SJCRH30 (cell line): ENCODE measurements around the gene SMIM45.

ENCODE experiments used
- DNase-seq, 2 experiments: peaks; one replicate each; pipeline ENCODE4 v3.0.0-alpha.2; 2015 to 2020
- H3K27ac ChIP-seq: fragments of 250-450 bp; sonication (Bioruptor Pico); 2 replicates; pipeline ENCODE4 v1.5.1; 2020; ENCODE audit warnings: mild to moderate bottlenecking, moderate library complexity
- H3K27me3 ChIP-seq: fragments of 250-450 bp; sonication (Bioruptor Pico); 2 replicates; pipeline ENCODE4 v1.5.1; 2020; ENCODE audit warnings: mild to moderate bottlenecking, moderate library complexity
- H3K36me3 ChIP-seq: fragments of 250-450 bp; sonication (Bioruptor Pico); 2 replicates; pipeline ENCODE4 v1.5.1; 2020; ENCODE audit warnings: mild to moderate bottlenecking, moderate library complexity
- H3K4me1 ChIP-seq: fragments of 250-450 bp; sonication (Bioruptor Pico); 2 replicates; pipeline ENCODE4 v1.5.1; 2020; ENCODE audit warnings: mild to moderate bottlenecking, moderate library complexity
- H3K4me3 ChIP-seq: fragments of 250-450 bp; sonication (Bioruptor Pico); 2 replicates; pipeline ENCODE4 v1.5.1; 2020; ENCODE audit warnings: mild to moderate bottlenecking, moderate library complexity
- H3K9me3 ChIP-seq: fragments of 250-450 bp; sonication (Bioruptor Pico); replicated peaks from 2 replicates; pipeline ENCODE4 v1.5.1; 2020; ENCODE audit warnings: mild to moderate bottlenecking, moderate library complexity

The SMIM45 gene

GRCh38 chr22:41922940-41923594, 28.9 kb upstream of the SMIM45 start:
- DNase-seq, result no peak

GRCh38 chr22:41923595-41924276, 28.2 kb upstream of the SMIM45 start:
- H3K36me3 ChIP-seq, result no peaks in the 10 kb centered on the region
- no peak overlapping the region for H3K27ac ChIP-seq
- no peaks in the 10 kb centered on the region for H3K27me3 ChIP-seq
- H3K4me1 ChIP-seq, result 0 out of 2 replicates have a peak, but pooled peaks cover 3% of the 10 kb centered on the region
- H3K9me3 ChIP-seq, result no peaks in the 10 kb centered on the region
- no peak for DNase-seq
- H3K4me3 ChIP-seq, result no peak overlapping the region

More at GRCh38 chr22:41922940-41923594, 28.9 kb upstream of the SMIM45 start:
- Histone ChIP-seq H3K4me1 (0 out of 2 replicates have a peak, but pooled peaks cover 7% of the 10 kb centered on the region), H3K9me3 (no peaks in the 10 kb centered on the region), H3K36me3 (no peaks in the 10 kb centered on the region), H3K27me3 (no peaks in the 10 kb centered on the region), H3K27ac (no peak overlapping the region), H3K4me3 (no peak overlapping the region)

DNA sequence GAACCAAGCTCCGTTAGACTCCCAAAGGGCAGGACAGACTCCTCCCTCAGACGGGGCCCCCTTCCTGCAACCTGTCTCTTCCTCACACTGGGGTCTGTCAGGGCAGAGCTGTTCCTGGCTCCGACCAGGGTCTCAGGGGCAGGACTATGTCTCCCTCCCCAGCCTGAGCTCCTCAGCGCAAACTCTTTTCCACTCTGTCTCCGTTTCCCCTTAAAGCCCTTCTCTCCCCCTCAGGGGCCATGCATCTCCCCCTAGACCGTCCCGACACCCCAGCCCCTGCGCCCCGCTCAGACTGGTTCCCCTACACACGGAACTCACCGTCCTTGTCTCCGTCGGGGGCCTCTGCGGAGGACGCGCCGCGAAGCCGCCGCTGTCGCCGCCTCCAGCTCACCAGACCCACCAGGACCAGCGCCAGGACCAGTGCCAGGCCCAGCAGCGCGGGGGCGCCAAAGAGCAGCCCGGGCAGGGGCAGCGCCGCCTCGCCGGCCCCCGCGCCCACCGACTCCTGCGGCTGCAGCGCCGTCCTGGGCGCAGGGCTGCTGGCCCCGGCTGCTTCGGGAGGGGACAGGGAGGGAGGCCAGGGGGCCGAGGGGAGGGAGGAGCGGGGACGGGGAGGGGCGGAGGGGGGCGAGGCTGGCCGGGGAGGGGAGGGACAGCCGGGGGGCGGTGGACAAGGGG, 26.0 kb upstream of the SMIM45 start:
- Histone ChIP-seq H3K27me3 (no peaks in the 10 kb centered on the region), H3K36me3 (no peaks in the 10 kb centered on the region), H3K4me1 (0 out of 2 replicates have a peak, but pooled peaks cover 3% of the 10 kb centered on the region), H3K27ac (no peak overlapping the region), H3K4me3 (peak overlapping the region; percentile 65), H3K9me3 (no peaks in the 10 kb centered on the region)
- DNase-seq, result peak; percentile 72 to 76

DNA sequence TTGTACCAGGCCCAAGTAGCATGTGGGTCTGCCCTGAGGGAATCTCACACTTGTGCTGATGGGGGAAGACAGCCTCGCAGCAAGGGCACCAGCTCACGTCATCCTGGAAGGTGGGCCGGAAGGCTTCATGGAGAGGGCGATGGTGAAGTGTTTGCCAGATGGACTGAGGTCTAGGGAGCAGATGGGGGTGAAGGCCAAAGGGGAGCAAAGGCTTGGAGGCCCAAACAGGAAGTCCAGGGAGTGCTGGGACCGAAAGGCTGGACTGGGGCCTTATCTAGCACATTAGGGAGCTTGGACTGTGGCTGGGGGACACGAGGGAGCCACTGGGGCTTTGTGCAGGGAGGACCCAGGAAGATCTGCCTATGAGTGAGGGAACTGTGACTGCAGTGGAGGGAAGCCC, 24.1 kb upstream of the SMIM45 start:
- Histone ChIP-seq H3K4me3 (no peak overlapping the region), H3K27ac (no peak overlapping the region), H3K36me3 (no peaks in the 10 kb centered on the region), H3K9me3 (no peaks in the 10 kb centered on the region), H3K4me1 (0 out of 2 replicates have a peak, but pooled peaks cover 3% of the 10 kb centered on the region), H3K27me3 (no peaks in the 10 kb centered on the region)
- no peak for DNase-seq

DNA sequence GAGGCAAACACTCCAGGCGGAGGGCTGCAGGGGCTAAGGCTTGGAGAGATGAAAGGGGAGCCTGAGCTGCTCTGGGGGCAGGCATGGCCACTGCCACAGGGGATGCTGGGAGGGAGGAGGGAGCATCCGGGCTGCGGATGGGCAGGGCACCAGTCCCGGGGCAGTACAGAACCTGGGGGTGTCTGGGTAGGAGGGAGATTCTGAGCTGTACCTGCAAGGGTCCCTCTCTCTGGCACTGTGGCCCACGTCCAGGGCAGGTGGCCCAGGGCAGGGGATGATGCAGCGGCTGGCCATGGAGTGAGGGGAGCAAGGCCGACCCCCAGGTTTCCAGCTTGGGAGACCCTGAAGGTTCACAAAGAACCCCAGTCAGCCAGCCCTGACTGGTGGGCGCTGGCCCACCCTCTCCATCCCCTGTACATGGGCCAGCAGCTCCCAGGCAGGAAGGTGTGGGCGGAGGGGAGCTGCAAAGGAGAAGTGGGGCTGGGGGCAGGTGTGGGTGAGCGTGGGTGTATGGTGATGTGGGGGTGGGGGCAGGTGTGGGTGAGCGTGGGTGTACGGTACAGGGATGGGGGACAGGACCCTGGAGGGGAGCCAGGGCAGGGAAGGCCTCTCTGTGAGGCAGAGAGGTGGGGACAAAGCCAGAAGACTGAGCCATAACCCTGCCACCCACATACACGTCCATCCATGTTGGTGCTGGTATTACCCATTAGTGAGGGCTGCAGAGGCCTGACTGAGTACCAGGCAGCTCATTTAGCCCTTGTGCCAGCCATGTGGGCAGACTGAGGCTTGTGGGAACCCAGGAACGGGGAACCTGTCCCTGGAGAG, 23.1 kb upstream of the SMIM45 start:
- no peaks in the 10 kb centered on the region for H3K9me3 ChIP-seq
- no peak for DNase-seq

DNA sequence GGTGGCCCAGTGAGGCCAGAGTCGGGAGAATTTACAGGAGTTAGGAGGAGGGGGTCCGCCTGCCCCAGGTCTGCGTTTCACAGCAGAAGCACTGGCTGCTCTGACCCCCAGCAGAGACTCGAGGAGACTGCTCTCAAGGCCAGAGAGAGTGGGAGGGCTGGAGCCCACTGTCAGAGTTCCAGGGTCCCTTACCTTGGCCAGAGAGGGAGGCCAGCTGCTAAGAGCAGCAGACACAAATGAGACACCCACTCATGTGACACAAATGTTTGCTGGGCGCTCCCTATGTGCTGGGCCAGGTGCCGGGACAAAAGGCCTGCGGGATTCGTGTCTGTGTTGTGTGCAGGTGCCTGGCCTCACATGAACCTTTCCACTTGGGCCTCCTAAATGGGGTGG, 22.5 kb upstream of the SMIM45 start:
- Histone ChIP-seq H3K4me1 (0 out of 2 replicates have a peak, but pooled peaks cover 3% of the 10 kb centered on the region), H3K9me3 (no peaks in the 10 kb centered on the region)
- DNase-seq, result no peak

More for the DNA sequence above, 23.1 kb upstream of the SMIM45 start:
- Histone ChIP-seq H3K27ac (no peak overlapping the region), H3K4me3 (no peak overlapping the region), H3K27me3 (no peaks in the 10 kb centered on the region), H3K4me1 (0 out of 2 replicates have a peak, but pooled peaks cover 3% of the 10 kb centered on the region), H3K36me3 (no peaks in the 10 kb centered on the region)

DNA sequence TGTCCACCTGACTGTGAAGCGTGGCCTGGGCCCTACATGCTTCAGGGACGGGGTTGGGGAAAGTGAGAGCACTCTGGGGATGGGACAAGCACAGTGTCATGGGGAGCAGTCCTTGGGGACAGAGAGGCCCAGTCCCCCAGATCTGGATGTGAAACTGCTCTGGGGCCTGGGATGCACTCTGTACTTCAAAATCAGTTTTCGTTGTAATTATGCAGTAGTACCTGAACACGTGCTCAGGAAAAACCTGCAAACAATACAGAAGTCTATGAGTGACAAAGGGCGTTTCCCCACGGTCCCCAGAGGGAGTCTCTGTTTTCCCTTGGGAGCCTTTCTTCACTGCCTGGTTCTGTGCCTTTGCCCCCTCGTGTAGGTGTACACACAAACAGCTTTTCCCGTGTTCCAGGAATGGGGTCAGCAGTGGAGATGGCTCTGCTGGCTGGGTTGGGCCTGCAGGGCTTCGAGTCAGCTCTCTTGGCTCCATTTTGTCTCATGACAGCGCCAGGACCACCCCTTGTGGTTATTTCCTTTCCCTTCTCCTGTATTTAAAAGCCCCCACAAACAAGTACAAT, 20.2 kb upstream of the SMIM45 start:
- DNase-seq, result no peak
- Histone ChIP-seq H3K27me3 (no peaks in the 10 kb centered on the region), H3K27ac (no peak overlapping the region), H3K4me3 (no peak overlapping the region), H3K9me3 (no peaks in the 10 kb centered on the region), H3K36me3 (peaks cover 4% of the 10 kb centered on the region; the same call in 1 of the 2 replicates), H3K4me1 (0 out of 2 replicates have a peak, but pooled peaks cover 3% of the 10 kb centered on the region)

More for the DNA sequence above, 22.5 kb upstream of the SMIM45 start:
- Histone ChIP-seq H3K4me3 (no peak overlapping the region), H3K36me3 (no peaks in the 10 kb centered on the region), H3K27me3 (no peaks in the 10 kb centered on the region), H3K27ac (no peak overlapping the region)

- Histone ChIP-seq H3K4me1 (no peaks in the 10 kb centered on the region), H3K9me3 (no peaks in the 10 kb centered on the region), H3K27me3 (no peaks in the 10 kb centered on the region), H3K27ac (no peak overlapping the region), H3K4me3 (no peak overlapping the region), H3K36me3 (peaks cover 9% of the 10 kb centered on the region; the same call in 1 of the 2 replicates)
- DNase-seq, result no peak
Measured at GRCh38 chr22:41932353-41932752, 19.6 kb upstream of the SMIM45 start.

- Histone ChIP-seq H3K4me1 (no peaks in the 10 kb centered on the region), H3K9me3 (no peaks in the 10 kb centered on the region), H3K27me3 (no peaks in the 10 kb centered on the region), H3K4me3 (no peak overlapping the region), H3K36me3 (peaks cover 15% of the 10 kb centered on the region; the same call in 1 of the 2 replicates), H3K27ac (no peak overlapping the region)
- no peak for DNase-seq
Measured at GRCh38 chr22:41933411-41934177, 18.4 kb upstream of the SMIM45 start.

DNA sequence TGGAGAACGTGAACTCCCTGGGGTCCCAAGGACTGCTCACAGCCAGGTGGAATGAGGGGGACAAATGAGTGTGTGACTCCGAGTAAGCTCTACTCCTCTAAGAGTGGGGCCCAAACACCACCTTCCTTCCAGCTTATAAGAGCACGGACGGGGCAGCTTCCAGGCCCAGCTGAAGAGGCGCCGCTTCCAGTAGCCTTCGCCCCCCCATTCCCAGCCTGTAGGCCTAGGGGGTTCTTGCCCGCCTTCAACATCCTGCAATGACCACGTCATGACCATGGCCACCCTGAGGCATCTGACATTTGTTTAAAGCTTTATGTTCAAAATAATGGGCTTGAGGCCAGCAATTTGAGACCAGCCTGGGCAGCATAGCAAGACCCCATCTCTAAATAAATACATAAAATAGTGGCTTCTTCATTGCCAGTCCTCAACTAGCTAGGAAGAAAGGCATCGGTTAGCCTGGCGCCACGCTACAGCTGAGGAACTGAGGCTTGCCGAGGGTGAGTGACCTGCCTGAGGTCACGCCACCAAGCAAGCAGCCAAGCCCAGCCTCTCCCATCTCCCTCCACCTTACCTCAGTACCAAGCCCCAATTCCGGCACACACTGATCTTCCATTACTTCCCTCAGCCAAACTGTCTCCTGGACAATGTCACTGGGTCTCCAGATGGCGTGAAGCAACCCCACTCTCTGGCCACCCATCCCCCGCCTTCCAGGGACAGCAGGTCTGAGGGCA, 17.5 kb upstream of the SMIM45 start:
- Histone ChIP-seq H3K4me3 (no peak overlapping the region), H3K4me1 (no peaks in the 10 kb centered on the region), H3K27ac (no peak overlapping the region)

DNA sequence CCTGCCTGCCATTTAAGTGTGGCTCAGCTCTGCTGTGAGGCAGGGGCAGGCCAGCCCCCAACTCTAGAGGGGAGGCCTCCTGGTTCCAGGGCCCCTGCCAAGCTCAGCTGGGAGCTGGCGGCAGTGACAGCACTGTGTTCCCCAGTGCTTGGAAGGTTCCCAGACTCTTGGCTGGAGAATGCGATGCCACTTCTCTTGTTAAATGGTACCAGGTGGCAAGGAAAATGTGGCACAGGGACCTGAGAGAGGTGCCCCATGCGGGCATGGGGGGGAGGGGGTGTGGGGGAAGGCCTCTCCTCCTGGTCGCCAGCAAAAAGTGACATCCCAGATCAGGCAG, 17.0 kb upstream of the SMIM45 start:
- Histone ChIP-seq H3K27ac (no peak overlapping the region), H3K27me3 (no peaks in the 10 kb centered on the region), H3K9me3 (no peaks in the 10 kb centered on the region), H3K4me1 (no peaks in the 10 kb centered on the region), H3K4me3 (no peak overlapping the region), H3K36me3 (peaks cover 21% of the 10 kb centered on the region)
- no peak for DNase-seq

More for the DNA sequence above, 17.5 kb upstream of the SMIM45 start:
- no peak for DNase-seq
- H3K27me3 ChIP-seq, result no peaks in the 10 kb centered on the region
- no peaks in the 10 kb centered on the region for H3K9me3 ChIP-seq
- H3K36me3 ChIP-seq, result peaks cover 19% of the 10 kb centered on the region; the same call in 1 of the 2 replicates

GRCh38 chr22:41935509-41935908, 16.4 kb upstream of the SMIM45 start:
- Histone ChIP-seq H3K27me3 (no peaks in the 10 kb centered on the region), H3K36me3 (peaks cover 26% of the 10 kb centered on the region), H3K4me3 (no peak overlapping the region), H3K27ac (no peak overlapping the region), H3K9me3 (no peaks in the 10 kb centered on the region), H3K4me1 (no peaks in the 10 kb centered on the region)
- DNase-seq, result no peak

DNA sequence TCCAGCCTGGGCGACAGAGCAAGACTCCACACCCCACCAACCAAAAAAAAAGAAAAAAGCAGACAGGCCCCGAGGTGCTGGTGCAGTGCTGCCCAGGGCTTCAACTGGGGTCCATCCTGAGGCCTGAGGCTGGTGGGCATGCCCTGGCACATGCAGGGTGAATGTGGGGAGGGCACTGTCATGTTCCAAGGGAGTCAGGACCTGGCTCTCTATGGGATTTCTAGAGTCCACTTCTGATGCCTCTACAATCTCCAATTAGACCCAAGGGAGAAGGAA, 15.1 kb upstream of the SMIM45 start:
- Histone ChIP-seq H3K4me3 (no peak overlapping the region), H3K36me3 (peaks cover 37% of the 10 kb centered on the region), H3K27ac (no peak overlapping the region), H3K27me3 (no peaks in the 10 kb centered on the region), H3K4me1 (no peaks in the 10 kb centered on the region), H3K9me3 (no peaks in the 10 kb centered on the region)
- no peak for DNase-seq
